Anterior cingulate cortex (tissue), 58 donors: ENCODE data around the gene ALDH3B1.
A peak's percentile ranks its signal among the peaks of the same experiment; 100 is the strongest.
"Not testable (repeated sequence)": the region's sequence is repeated elsewhere in the genome, so short reads cannot be mapped to it uniquely, and the experiment has no call there.

ENCODE experiments used
- DNase-seq, 58 donors: peaks; one replicate each; lab custom pipeline; 2025; lab: John Stamatoyannopoulos, UW

Gene ALDH3B1, protein sequence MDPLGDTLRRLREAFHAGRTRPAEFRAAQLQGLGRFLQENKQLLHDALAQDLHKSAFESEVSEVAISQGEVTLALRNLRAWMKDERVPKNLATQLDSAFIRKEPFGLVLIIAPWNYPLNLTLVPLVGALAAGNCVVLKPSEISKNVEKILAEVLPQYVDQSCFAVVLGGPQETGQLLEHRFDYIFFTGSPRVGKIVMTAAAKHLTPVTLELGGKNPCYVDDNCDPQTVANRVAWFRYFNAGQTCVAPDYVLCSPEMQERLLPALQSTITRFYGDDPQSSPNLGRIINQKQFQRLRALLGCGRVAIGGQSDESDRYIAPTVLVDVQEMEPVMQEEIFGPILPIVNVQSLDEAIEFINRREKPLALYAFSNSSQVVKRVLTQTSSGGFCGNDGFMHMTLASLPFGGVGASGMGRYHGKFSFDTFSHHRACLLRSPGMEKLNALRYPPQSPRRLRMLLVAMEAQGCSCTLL

GRCh38 chr11:68010090-68011041 is at the start of gene ALDH3B1:
ALDH3B1 (plus strand) TSS chr11:68010327; CDS start chr11:68015298, 4,971 bp downstream.
- peak in 55 of 58 donors; percentile 23 to 92 (median 78) for DNase-seq

DNA sequence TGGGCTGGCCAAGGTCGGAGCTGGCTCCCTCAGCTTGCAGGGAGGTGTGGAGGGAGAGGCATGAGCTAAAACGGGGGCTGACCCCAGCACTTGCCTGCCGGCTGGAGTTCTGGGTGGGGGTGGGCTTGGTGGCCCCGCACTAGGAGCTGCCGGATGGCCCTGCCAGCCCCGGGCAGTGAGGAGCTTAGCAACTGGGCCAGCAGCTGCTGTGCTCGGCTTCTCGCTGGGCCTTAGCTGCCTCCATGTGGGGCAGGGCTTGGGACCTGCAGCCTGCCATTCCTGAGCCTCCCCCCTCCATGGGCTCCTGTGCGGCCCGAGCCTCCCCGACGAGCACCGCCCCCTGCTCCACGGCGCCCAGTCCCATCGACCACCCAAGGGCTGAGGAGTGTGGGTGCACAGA is 46.9 kb upstream of the ALDH3B1 start:
- not testable (repeated sequence) for DNase-seq

GRCh38 chr11:67963879-67964278 is 46.2 kb upstream of the ALDH3B1 start:
- not testable (repeated sequence) for DNase-seq

DNA sequence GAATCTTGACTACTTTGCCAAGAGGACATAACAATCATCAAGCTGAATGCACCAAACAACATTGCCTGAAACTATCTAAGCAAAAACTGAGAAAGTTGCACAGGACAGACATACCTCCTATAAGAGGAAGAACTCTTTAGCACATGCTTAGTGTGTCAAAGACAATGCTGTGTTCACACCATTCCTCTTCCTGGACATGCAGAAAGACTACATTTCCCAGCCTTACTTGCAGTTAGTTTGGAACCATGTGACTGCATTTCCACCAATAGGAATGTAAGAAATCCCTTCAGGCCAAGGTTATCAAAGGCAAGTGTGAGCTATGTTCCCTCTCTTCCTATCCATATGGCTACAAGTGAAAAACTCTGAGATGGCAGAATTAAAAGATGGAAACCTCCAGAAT is 45.4 kb upstream of the ALDH3B1 start:
- DNase-seq, result not testable (repeated sequence)

- not testable (repeated sequence) for DNase-seq
Measured at GRCh38 chr11:67965830-67966348, 44.2 kb upstream of the ALDH3B1 start.

GRCh38 chr11:67974746-67975145 is 35.4 kb upstream of the ALDH3B1 start:
- DNase-seq, result not testable (repeated sequence)

- DNase-seq, result not testable (repeated sequence)
Measured at GRCh38 chr11:67978766-67979418, 31.2 kb upstream of the ALDH3B1 start.

- not testable (repeated sequence) for DNase-seq
Measured at GRCh38 chr11:67981226-67981625, 28.9 kb upstream of the ALDH3B1 start.

- DNase-seq, result not testable (repeated sequence)
Measured at GRCh38 chr11:67982255-67982857, 27.8 kb upstream of the ALDH3B1 start.

DNA sequence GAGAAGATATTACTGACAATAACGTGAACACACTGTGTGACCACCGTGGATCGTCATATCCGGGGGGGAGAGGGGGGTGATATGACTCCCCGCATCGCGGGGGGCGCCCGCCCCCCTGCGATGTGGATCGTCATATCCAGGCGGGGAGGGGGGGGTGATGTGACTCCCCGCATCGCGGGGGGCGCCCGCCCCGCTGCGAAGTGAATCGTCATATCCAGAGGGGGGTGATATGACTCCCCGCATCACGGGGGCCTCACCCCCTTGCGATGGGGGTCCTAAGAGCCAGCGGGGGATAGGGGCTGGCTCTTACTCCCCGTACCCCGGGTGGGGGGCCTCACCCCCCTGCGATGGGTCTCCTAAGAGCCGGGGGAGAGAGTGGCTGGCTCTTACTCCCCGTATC is 26.2 kb upstream of the ALDH3B1 start:
- no peak for DNase-seq

GRCh38 chr11:67985302-67985701 is 24.8 kb upstream of the ALDH3B1 start:
- DNase-seq, result not testable (repeated sequence)

DNA sequence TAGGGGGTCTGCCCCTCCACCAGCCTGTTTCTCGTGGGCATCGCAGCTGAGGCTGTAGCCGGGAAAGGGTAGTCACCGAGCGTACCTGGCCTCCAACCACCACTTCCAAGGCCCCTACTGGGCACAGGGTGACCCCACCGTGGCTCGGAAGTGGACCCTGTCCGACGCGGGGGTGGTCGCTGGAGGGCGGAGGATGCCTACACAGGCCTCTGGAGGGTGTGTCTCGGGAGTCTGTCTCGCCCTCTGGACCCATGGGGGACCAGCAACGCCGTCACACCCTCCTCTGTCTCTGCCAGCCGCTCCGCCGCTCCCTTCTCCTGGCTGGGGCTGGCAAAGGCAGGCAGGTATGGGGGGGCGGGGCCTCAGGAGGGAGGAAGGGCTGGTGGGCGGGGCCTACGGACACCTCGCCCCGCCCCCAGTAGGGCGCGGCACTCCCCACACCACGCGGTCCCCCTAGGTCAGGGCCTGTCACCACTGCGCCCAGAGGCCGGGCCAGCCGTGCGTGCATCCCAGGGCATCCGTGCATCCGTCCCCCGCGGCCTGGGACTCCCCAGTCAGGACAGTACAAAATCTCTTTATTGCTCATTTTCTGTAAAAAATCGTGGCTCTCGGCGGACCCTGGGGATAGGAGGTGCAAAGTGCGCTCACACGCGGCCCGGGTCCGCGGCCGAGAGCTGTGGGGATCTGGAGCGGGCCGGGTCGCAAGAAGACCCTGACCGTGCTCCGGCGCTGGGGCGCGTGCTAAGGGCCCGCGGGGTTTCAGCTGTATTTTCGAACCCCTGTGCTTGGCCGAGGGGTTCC is 19.4 kb upstream of the ALDH3B1 start:
- DNase-seq, result not testable (repeated sequence)

DNA sequence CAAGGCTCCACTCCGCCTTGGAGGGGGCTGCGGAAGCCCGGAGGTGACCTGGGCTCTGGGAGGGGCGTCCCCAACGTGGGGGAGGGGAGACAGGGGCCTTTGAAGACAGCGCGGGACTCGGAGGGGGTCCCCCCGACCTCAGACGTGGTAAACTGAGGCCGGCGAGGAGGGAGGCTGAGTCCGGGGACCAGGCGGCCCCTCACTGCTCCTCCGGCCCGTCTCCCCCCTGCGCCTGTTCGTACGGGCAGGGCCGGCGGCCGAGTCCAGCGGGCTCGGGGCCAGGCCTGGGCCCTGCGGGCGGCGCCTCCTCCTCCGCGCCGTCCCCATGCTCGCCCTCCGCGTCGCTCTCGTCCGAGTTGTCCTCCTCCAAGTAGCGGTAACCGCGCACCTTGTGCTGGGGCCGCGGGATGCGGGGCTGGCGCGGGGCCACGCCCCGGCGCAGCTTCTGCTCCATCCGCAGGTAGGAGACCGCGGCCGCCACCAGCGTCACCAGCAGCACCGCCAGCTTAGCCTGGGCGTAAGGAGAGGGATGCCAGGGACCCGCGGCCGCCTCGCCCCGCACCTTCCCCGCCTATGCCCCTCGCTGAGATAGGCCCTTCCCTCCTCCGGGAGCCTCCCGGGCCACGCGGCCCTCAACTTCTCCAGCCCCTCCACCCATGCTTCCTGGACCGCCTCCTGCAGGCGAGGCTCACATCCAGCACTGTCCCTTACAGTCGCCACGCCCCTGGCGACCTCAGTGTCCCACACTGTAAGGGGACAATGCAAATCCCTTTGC is 18.6 kb upstream of the ALDH3B1 start:
- not testable (repeated sequence) for DNase-seq

- peak in 1 of 58 donors; percentile 32 for DNase-seq
Measured at GRCh38 chr11:67993821-67994220, 16.3 kb upstream of the ALDH3B1 start.

DNA sequence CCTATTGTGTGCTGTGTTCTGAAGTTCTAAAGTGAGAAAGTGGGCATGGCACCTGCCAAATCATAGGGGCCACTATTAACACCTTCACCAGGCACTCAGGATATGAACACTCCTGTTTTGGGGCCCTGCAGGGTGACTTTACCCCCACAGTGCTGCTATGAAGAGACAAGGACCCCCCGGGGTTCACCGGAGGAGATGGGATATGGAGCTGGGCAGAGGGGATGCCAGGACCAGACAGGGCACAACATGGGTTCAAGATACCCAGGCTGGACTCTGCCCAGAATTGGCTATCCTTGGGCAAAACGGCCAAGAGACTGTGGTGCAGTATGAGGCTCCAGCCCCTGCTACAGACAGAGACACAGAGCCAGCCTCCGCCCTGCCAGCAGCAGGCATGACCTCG is 15.7 kb upstream of the ALDH3B1 start:
- not testable (repeated sequence) for DNase-seq

- not testable (repeated sequence) for DNase-seq
Measured at GRCh38 chr11:67995129-67995528, 15.0 kb upstream of the ALDH3B1 start.

- not testable (repeated sequence) for DNase-seq
Measured at GRCh38 chr11:67995579-67995978, 14.5 kb upstream of the ALDH3B1 start.

DNA sequence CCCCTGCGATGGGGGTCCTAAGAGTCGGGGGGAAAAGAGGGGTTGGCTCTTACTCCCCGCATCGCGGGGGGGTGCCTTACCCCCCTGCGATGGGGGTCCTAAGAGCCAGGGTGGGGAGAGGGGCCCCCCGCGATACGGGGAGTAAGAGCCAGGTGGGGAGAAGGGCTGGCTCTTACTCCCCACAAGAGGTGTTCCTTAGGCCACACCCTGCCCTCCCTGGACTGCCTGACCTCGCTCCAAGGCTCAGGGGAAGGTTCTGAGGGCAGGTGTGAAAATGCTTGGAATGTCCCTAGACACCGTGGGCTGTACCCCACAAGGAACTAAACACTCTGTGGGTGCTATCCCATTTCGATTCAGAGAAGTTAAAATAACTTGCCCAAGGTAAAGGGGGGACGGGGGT is 14.1 kb upstream of the ALDH3B1 start:
- no peak for DNase-seq
